Panc1 (cell line): ENCODE measurements around the gene FAM53A. TPM values are rescaled to one million over a fixed set of nuclear protein-coding genes. Genes with fewer than 3 reads are reported as not detected.

ENCODE experiments used
- ATAC-seq: fragments of 200-7000 bp; cut with Tn5 transposase; 2 replicates; pipeline ENCODE4 v1.9.1; 2020; ENCODE audit warnings: mild to moderate bottlenecking, moderate library complexity
- BruUV-seq: library from RNA; stranded (reverse); fragments of 400-500 nt; replicated peaks from 2 replicates; lab custom pipeline; 2021; lab: Mats Ljungman, UMichigan
- CTCF ChIA-PET: fragments of 300-600 bp; sonication (Branson Sonifier 250); formaldehyde crosslinking; loops from one replicate; lab custom pipeline; 2022; ENCODE audit warnings: antibody characterized with exemption; lab: Charles Lee
- POLR2A ChIA-PET: fragments of 300-600 bp; sonication (Branson Sonifier 250); formaldehyde crosslinking; loops from one replicate; lab custom pipeline; 2022; ENCODE audit warnings: antibody characterized with exemption; lab: Charles Lee
- DNase-seq: peaks from one replicate; pipeline ENCODE4 v3.0.0-alpha.2; 2010; ENCODE audit warnings: low read depth, low spot score
- H3K27ac ChIP-seq: 2 replicates; pipeline ENCODE4 v1.5.1; 2011; ENCODE audit warnings: mild to moderate bottlenecking, low read length, inconsistent platforms
- H3K27me3 ChIP-seq: fragments of 200-500 bp; sonication (Bioruptor generic); 2 replicates; pipeline ENCODE4 v1.6.0; 2014; ENCODE audit warnings: low read length, inconsistent platforms; ENCODE audit not compliant: control insufficient read depth, insufficient read depth
- H3K36me3 ChIP-seq: fragments of 200-500 bp; sonication (Bioruptor generic); 2 replicates; pipeline ENCODE4 v1.5.1; 2014; ENCODE audit warnings: inconsistent platforms, mild to moderate bottlenecking, low read length, moderate library complexity; ENCODE audit not compliant: control insufficient read depth, insufficient read depth
- H3K4me1 ChIP-seq: 2 replicates; pipeline ENCODE4 v1.5.1; 2011; ENCODE audit warnings: inconsistent platforms, mild to moderate bottlenecking, low read length, moderate library complexity; ENCODE audit not compliant: control insufficient read depth, insufficient read depth
- H3K4me3 ChIP-seq, 2 experiments: 2 replicates each; pipeline ENCODE4 v1.5.1; 2011 to 2012; ENCODE audit warnings: low read depth in 2 of 2, low read length in 2 of 2, mild to moderate bottlenecking in 2 of 2, inconsistent platforms in 1 of 2, moderate library complexity in 1 of 2
- H3K9me3 ChIP-seq: fragments of 200-500 bp; sonication (Bioruptor generic); 2 replicates; pipeline ENCODE4 v1.5.1; 2014; ENCODE audit warnings: low read depth, mild to moderate bottlenecking, inconsistent platforms, low read length, moderate library complexity; ENCODE audit not compliant: control insufficient read depth, insufficient read depth
- POLR2AphosphoS5 ChIP-seq: IDR thresholded peaks from 2 replicates; pipeline ENCODE4 v1.6.1; 2012; ENCODE audit warnings: mild to moderate bottlenecking, low read depth, low read length, moderate library complexity
- REST ChIP-seq, 2 experiments: IDR thresholded peaks; 2 replicates each; pipeline ENCODE4 v1.6.1; 2011 to 2012; ENCODE audit warnings: low read depth in 2 of 2, control low read depth in 1 of 2, low read length in 1 of 2, mild to moderate bottlenecking in 1 of 2, moderate library complexity in 1 of 2; ENCODE audit not compliant: insufficient read depth in 1 of 2
- SIN3A ChIP-seq: IDR thresholded peaks from 2 replicates; pipeline ENCODE4 v1.6.1; 2012; ENCODE audit warnings: low read depth, mild to moderate bottlenecking, low read length, moderate library complexity, borderline replicate concordance; ENCODE audit not compliant: insufficient read depth
- TCF7L2 ChIP-seq: IDR thresholded peaks from 2 replicates; pipeline ENCODE4 v1.6.1; 2011; ENCODE audit warnings: mild to moderate bottlenecking, low read depth, low read length, inconsistent platforms
- in situ Hi-C: cut with HindIII; loops from 2 replicates; pipeline ENCODE4 v1.10.0; 2016; ENCODE audit warnings: low sequenced_read_pairs, low pct_unique_long_range_greater_than_20kb
- intact Hi-C: fragments of 100-400 bp; cut with micrococcal nuclease; formaldehyde crosslinking; loops from one replicate; pipeline ENCODE4 v1.10.0; 2022; ENCODE audit not compliant: unreplicated experiment
- total RNA-seq: library from RNA; stranded (reverse); gene quantifications from one replicate; pipeline ENCODE4 v1.2.1, GENCODE V29; 2021; ENCODE audit not compliant: unreplicated experiment
- TF ChIP-seq, protein P1 (sequence below): fragments of 450-650 bp; IDR thresholded peaks from 2 replicates; pipeline ENCODE4 v1.5.1; 2017; ENCODE audit warnings: mild to moderate bottlenecking

Gene FAM53A
- total RNA-seq, 1 experiment from 2014 or later: 7.0 TPM

DNA sequence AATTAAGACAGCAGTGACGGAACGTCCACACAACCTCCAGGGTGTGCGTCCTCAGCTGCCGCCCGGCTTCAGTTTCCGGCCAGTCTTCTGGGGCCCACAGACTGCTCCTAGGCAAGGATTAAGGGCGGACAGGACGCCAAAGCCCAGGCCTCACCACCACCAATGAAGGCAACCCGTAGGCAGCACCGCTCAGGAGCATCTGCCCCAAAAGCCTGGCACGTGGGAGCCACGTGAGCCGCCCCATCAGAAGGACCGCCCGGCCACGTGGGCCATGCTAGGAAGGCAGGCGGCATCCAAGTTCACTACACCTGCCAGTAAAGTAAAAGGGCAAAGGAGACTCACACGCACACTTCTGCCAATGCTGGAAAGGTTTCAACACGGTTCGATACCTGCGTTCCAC lies 14.3 kb downstream of the FAM53A start:
- ChIA-PET POLR2A (no interaction called here), CTCF (no interaction called here)
- ATAC-seq (no peak), DNase-seq (no peak)
- Histone ChIP-seq H3K27me3 (no peaks in the 10 kb centered on the region), H3K36me3 (no peaks in the 10 kb centered on the region), H3K9me3 (no peaks in the 10 kb centered on the region), H3K4me1 (no peaks in the 10 kb centered on the region), H3K4me3 (no peak overlapping the region), H3K27ac (no peak overlapping the region)
- TF ChIP-seq SIN3A (no peak), TCF7L2 (no peak), POLR2AphosphoS5 (no peak), REST (IDR thresholded peaks at IDR 0.05; ENCODE audit: insufficient read depth in 1 of 2, low read depth in 2 of 2, low read length in 1 of 2) (no peak)
- TF ChIP-seq, protein P1, sequence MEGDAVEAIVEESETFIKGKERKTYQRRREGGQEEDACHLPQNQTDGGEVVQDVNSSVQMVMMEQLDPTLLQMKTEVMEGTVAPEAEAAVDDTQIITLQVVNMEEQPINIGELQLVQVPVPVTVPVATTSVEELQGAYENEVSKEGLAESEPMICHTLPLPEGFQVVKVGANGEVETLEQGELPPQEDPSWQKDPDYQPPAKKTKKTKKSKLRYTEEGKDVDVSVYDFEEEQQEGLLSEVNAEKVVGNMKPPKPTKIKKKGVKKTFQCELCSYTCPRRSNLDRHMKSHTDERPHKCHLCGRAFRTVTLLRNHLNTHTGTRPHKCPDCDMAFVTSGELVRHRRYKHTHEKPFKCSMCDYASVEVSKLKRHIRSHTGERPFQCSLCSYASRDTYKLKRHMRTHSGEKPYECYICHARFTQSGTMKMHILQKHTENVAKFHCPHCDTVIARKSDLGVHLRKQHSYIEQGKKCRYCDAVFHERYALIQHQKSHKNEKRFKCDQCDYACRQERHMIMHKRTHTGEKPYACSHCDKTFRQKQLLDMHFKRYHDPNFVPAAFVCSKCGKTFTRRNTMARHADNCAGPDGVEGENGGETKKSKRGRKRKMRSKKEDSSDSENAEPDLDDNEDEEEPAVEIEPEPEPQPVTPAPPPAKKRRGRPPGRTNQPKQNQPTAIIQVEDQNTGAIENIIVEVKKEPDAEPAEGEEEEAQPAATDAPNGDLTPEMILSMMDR: no peak
- in situ Hi-C loops (no loop called here), intact Hi-C loops (no loop called here)
- BruUV-seq: no TSS peak

GRCh38 chr4:1669270-1669669 lies 14.8 kb downstream of the FAM53A start:
- no TSS peak for BruUV-seq
- H3K27me3 ChIP-seq: no peaks in the 10 kb centered on the region
- H3K4me3 ChIP-seq: no peak overlapping the region
- CTCF ChIA-PET: no interaction called here
- POLR2A ChIA-PET: no interaction called here
- no peaks in the 10 kb centered on the region for H3K9me3 ChIP-seq
- intact Hi-C loops (no loop called here), in situ Hi-C loops (no loop called here)
- H3K4me1 ChIP-seq: no peaks in the 10 kb centered on the region
- no peak for DNase-seq
- ATAC-seq: no peak
- no peak for TF ChIP-seq REST (IDR thresholded peaks at IDR 0.05; ENCODE audit: insufficient read depth in 1 of 2, low read depth in 2 of 2, low read length in 1 of 2)
- no peak for TF ChIP-seq SIN3A
- TF ChIP-seq, protein P1: no peak
- TF ChIP-seq POLR2AphosphoS5: no peak
- TF ChIP-seq TCF7L2: no peak
- no peak overlapping the region for H3K27ac ChIP-seq
- H3K36me3 ChIP-seq: no peaks in the 10 kb centered on the region
